GM12878 (cell line): Measurements from ENCODE around the gene ELK3. TPM values are rescaled to one million over a fixed set of nuclear protein-coding genes. Genes with fewer than 3 reads are reported as not detected.

Experiments
- ATAC-seq: fragments of 200-7000 bp; cut with Tn5 transposase; 3 replicates; pipeline ENCODE4 v1.9.1; 2020; ENCODE audit warnings: mild to moderate bottlenecking, moderate library complexity
- BruUV-seq: library from RNA; stranded (reverse); fragments of 400-500 nt; replicated peaks from 2 replicates; lab custom pipeline; 2021; lab: Mats Ljungman, UMichigan
- CTCF ChIA-PET: fragments of 300-600 bp; sonication (Branson Sonifier 250); formaldehyde crosslinking; extraction: SDS; loops from one replicate; lab custom pipeline; 2021; ENCODE audit warnings: inconsistent platforms; lab: Yijun Ruan, JAX
- POLR2A ChIA-PET: fragments of 350-600 bp; formaldehyde crosslinking; extraction: SDS; loops from one replicate; lab custom pipeline; 2021; ENCODE audit warnings: inconsistent platforms; lab: Charles Lee
- RAD21 ChIA-PET: fragments of 300-600 bp; sonication (Branson Sonifier 250); formaldehyde crosslinking; loops from one replicate; lab custom pipeline; 2023; ENCODE audit warnings: antibody characterized with exemption; ENCODE audit not compliant: unreplicated experiment; lab: Charles Lee
- SMC1A ChIA-PET: fragments of 300-600 bp; sonication (Branson Sonifier 250); formaldehyde crosslinking; loops from one replicate; lab custom pipeline; 2023; ENCODE audit not compliant: unreplicated experiment, uncharacterized antibody; lab: Charles Lee
- DNase-seq: peaks from one replicate; pipeline ENCODE4 v3.0.0-alpha.2; 2011; ENCODE audit warnings: low read depth, low spot score
- FAIRE-seq: peaks from 3 replicates; lab custom pipeline; 2011; peaks lifted over from hg19 to GRCh38; lab: Jason Lieb, UNC
- H2AFZ ChIP-seq: 2 replicates; pipeline ENCODE4 v1.6.0; 2011; ENCODE audit warnings: low read depth, low read length, control low read depth; ENCODE audit not compliant: control insufficient read depth
- H3K27ac ChIP-seq: 2 replicates; pipeline ENCODE4 v1.5.1; 2011; ENCODE audit warnings: control low read depth; ENCODE audit not compliant: control insufficient read depth, insufficient read depth
- H3K27me3 ChIP-seq, 2 experiments: replicated peaks in 1 of 2; 2 replicates each; pipeline versions ENCODE4 v1.6.0 to v1.6.1; 2011; ENCODE audit warnings: low read length in 1 of 2; ENCODE audit not compliant: control insufficient read depth in 2 of 2, insufficient read depth in 2 of 2
- H3K36me3 ChIP-seq, 2 experiments: 2 replicates each; pipeline ENCODE4 v1.5.1; 2011; ENCODE audit warnings: low read length in 1 of 2; ENCODE audit not compliant: control insufficient read depth in 2 of 2, insufficient read depth in 2 of 2
- H3K4me1 ChIP-seq: 2 replicates; pipeline ENCODE4 v1.6.1; 2011; ENCODE audit warnings: mild to moderate bottlenecking, low read length, moderate library complexity, mixed read lengths; ENCODE audit not compliant: control insufficient read depth, insufficient read depth
- H3K4me2 ChIP-seq: 2 replicates; pipeline ENCODE4 v1.6.0; 2011; ENCODE audit warnings: control low read depth; ENCODE audit not compliant: control insufficient read depth, insufficient read depth
- H3K4me3 ChIP-seq: fragments of 200-600 bp; sonication (generic); 2 replicates; pipeline ENCODE4 v1.5.1; 2016
- H3K79me2 ChIP-seq: 2 replicates; pipeline ENCODE4 v1.6.0; 2011; ENCODE audit warnings: low read length; ENCODE audit not compliant: control insufficient read depth, insufficient read depth
- H3K9ac ChIP-seq: 2 replicates; pipeline ENCODE4 v1.8.0; 2011; ENCODE audit warnings: low read length, control low read depth, mixed read lengths; ENCODE audit not compliant: control insufficient read depth, insufficient read depth
- H3K9me3 ChIP-seq: replicated peaks from 3 replicates; pipeline ENCODE4 v1.5.1; 2011; ENCODE audit warnings: mild to moderate bottlenecking, low read length; ENCODE audit not compliant: control insufficient read depth, insufficient read depth
- H4K20me1 ChIP-seq: 2 replicates; pipeline ENCODE4 v1.6.0; 2011; ENCODE audit not compliant: control insufficient read depth, insufficient read depth
- ASH2L ChIP-seq: fragments of 300-600, 200-600 bp; sonication (generic); IDR thresholded peaks from 2 replicates; pipeline ENCODE4 v1.6.1; 2017; ENCODE audit warnings: low read depth, mild to moderate bottlenecking, borderline replicate concordance
- ATF7 ChIP-seq: fragments of 450-650 bp; IDR thresholded peaks from 2 replicates; pipeline ENCODE4 v1.6.1; 2016; ENCODE audit warnings: low read depth, mild to moderate bottlenecking
- CHD1 ChIP-seq: IDR thresholded peaks from 2 replicates; pipeline ENCODE4 v1.6.1; 2012; ENCODE audit warnings: low read depth, low read length, improper control_type of control experiment
- CHD2 ChIP-seq: IDR thresholded peaks from 2 replicates; pipeline ENCODE4 v1.6.1; 2011; ENCODE audit warnings: low read depth, low read length, improper control_type of control experiment, borderline replicate concordance
- FOXK2 ChIP-seq: fragments of 450-650 bp; IDR thresholded peaks from 2 replicates; pipeline ENCODE4 v1.6.1; 2017; ENCODE audit warnings: mild to moderate bottlenecking, moderate library complexity
- NR2C2 ChIP-seq: IDR thresholded peaks from 2 replicates; pipeline ENCODE4 v1.6.1; 2011; ENCODE audit warnings: borderline replicate concordance, low read depth; ENCODE audit not compliant: control insufficient read depth, insufficient read length
- RUNX3 ChIP-seq: IDR thresholded peaks from 2 replicates; pipeline ENCODE4 v1.6.1; 2012; ENCODE audit warnings: low read length, inconsistent platforms
- WGBS: methylation state at CpG from one replicate; pipeline ENCODE4 v1.1.6; 2016; ENCODE audit warnings: low lambda C conversion rate; ENCODE audit not compliant: insufficient replicate concordance, insufficient coverage; ENCODE audit errors: missing lambda C conversion rate; 5-methylcytosine and 5-hydroxymethylcytosine counted together
- in situ Hi-C: fragments of 300-500 bp; cut with MboI; formaldehyde crosslinking; loops from 9 replicates; pipeline ENCODE4 v1.14.3; 2018; ENCODE audit warnings: mixed read lengths
- intact Hi-C: fragments of 100-400 bp; cut with micrococcal nuclease; formaldehyde crosslinking; loops from one replicate; pipeline ENCODE4 v1.14.2; 2022; ENCODE audit not compliant: unreplicated experiment
- polyA plus RNA-seq, 11 experiments: library from polyadenylated mRNA; depleted of rRNA in 4 of 11; unstranded in 6 of 11; stranded (reverse) in 5 of 11; fragments of >200 nt; fragmentation: Nextera tagmentation in 4 of 11; fragmentation: Illumina TruSeq in 1 of 11; extraction: Ambion mirVana in 4 of 11; extraction: Trizol in 1 of 11; gene quantifications; 1 replicate in 1 of 11; 2 replicates in 10 of 11; pipeline versions ENCODE4 v1.2.1 to v1.2.3, GENCODE V29; 2011 to 2016; ENCODE audit warnings: inconsistent platforms in 2 of 11, missing spikeins in 2 of 11, low read depth in 1 of 11
- total RNA-seq, 4 experiments: library from RNA; depleted of rRNA in 3 of 4; stranded (reverse); fragments of >200 nt in 3 of 4; fragmentation: Illumina TruSeq in 1 of 4; extraction: Trizol in 1 of 4; gene quantifications; 2 replicates each; pipeline versions ENCODE4 v1.2.1 to v1.2.3, GENCODE V29; 2013 to 2021
- TF ChIP-seq, protein P1 (sequence below): fragments of 150-350 bp; IDR thresholded peaks from 2 replicates; pipeline ENCODE4 v1.6.1; 2014; ENCODE audit warnings: mild to moderate bottlenecking, low read depth, low read length

Gene ELK3
- total and polyA plus RNA-seq, 10 of the 15 experiments (the other 5 are each of a cell fraction or from before 2014, with no cell fraction given): 0.37 to 4.8 (median 0.88) TPM

GRCh38 chr12:96297504-96297903 lies 103.3 kb downstream of the ELK3 start:
- no peak for FAIRE-seq
- TF ChIP-seq CHD2 (no peak), NR2C2 (no peak), ASH2L (no peak), RUNX3 (no peak), CHD1 (no peak), FOXK2 (no peak), ATF7 (no peak)
- TF ChIP-seq, protein P1, sequence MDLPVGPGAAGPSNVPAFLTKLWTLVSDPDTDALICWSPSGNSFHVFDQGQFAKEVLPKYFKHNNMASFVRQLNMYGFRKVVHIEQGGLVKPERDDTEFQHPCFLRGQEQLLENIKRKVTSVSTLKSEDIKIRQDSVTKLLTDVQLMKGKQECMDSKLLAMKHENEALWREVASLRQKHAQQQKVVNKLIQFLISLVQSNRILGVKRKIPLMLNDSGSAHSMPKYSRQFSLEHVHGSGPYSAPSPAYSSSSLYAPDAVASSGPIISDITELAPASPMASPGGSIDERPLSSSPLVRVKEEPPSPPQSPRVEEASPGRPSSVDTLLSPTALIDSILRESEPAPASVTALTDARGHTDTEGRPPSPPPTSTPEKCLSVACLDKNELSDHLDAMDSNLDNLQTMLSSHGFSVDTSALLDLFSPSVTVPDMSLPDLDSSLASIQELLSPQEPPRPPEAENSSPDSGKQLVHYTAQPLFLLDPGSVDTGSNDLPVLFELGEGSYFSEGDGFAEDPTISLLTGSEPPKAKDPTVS: no peak
- TF ChIP-seq, all 136 proteins: peak for 0
- intact Hi-C loops: no loop called here
- H3K36me3 ChIP-seq: peaks cover 0 to 19% of the 10 kb centered on the region in 2 experiments; a peak in 3 of 4 replicates
- peaks cover 9% of the 10 kb centered on the region for H3K4me1 ChIP-seq
- no TSS peak for BruUV-seq
- no peaks in the 10 kb centered on the region for H3K79me2 ChIP-seq
- ATAC-seq: no peak; the same call in 2 of the 3 replicates
- H3K9me3 ChIP-seq: no peaks in the 10 kb centered on the region
- H3K27me3 ChIP-seq: no peaks in the 10 kb centered on the region
- H2AFZ ChIP-seq: no peak overlapping the region
- no peak for DNase-seq
- H3K9ac ChIP-seq: no peak overlapping the region
- CTCF ChIA-PET: no interaction called here
- no peak overlapping the region for H3K4me3 ChIP-seq
- SMC1A ChIA-PET: no interaction called here
- RAD21 ChIA-PET: no interaction called here
- H3K4me2 ChIP-seq: no peak overlapping the region
- in situ Hi-C loops: no loop called here
- POLR2A ChIA-PET: no interaction called here
- WGBS: 73% methylated on average over 4 of the region's 4 CpGs
- no peaks in the 10 kb centered on the region for H4K20me1 ChIP-seq
- no peak overlapping the region for H3K27ac ChIP-seq
